CD4-positive, alpha-beta T cell treated with Interleukin-1 beta for 1 hour (primary cell): ENCODE measurements around the gene MYL12B.
"Not testable (repeated sequence)": the region's sequence is repeated elsewhere in the genome, so short reads cannot be mapped to it uniquely, and the experiment has no call there.

Experiments used
- DNase-seq, 2 donors: peaks; one replicate each; pipeline ENCODE4 v3.0.0-alpha.2; 2020 to 2022

MYL12B gene

GRCh38 chr18:3261373-3262233 lies at the start of gene MYL12B:
Gene MYL12B (plus strand): TSS chr18:3262133. CDS start chr18:3272899, 10,766 bp downstream.
- DNase-seq, result peak; percentile 88

GRCh38 chr18:3212657-3213056 lies 49.3 kb upstream of the MYL12B start:
- no peak for DNase-seq

GRCh38 chr18:3213300-3214059 lies 48.5 kb upstream of the MYL12B start:
- DNase-seq, result peak in 1 of 2 donors; percentile 12

GRCh38 chr18:3214855-3215637 lies 46.9 kb upstream of the MYL12B start:
- DNase-seq, result no peak

GRCh38 chr18:3216987-3217386 lies 44.9 kb upstream of the MYL12B start:
- DNase-seq, result no peak

GRCh38 chr18:3217948-3218647 lies 43.8 kb upstream of the MYL12B start:
- no peak for DNase-seq

GRCh38 chr18:3218819-3219218 lies 43.1 kb upstream of the MYL12B start:
- DNase-seq, result no peak

GRCh38 chr18:3219241-3219630 lies 42.7 kb upstream of the MYL12B start:
- no peak for DNase-seq

- no peak for DNase-seq
Measured at GRCh38 chr18:3219631-3220335, 42.1 kb upstream of the MYL12B start, which contains the start of gene MYOM1. Gene MYOM1 (minus strand): TSS chr18:3219968. CDS start chr18:3215223, 4,745 bp downstream.

GRCh38 chr18:3220868-3221267 lies 41.1 kb upstream of the MYL12B start:
- DNase-seq, result not testable (repeated sequence)

GRCh38 chr18:3221496-3221895 lies 40.4 kb upstream of the MYL12B start:
- DNase-seq, result no peak

- DNase-seq, result no peak
Measured at GRCh38 chr18:3223356-3223755, 38.6 kb upstream of the MYL12B start.

- no peak for DNase-seq
Measured at GRCh38 chr18:3224223-3224622, 37.7 kb upstream of the MYL12B start.

- no peak for DNase-seq
Measured at GRCh38 chr18:3225588-3225987, 36.3 kb upstream of the MYL12B start.

GRCh38 chr18:3226048-3226447 lies 35.9 kb upstream of the MYL12B start:
- no peak for DNase-seq

- DNase-seq, result no peak
Measured at GRCh38 chr18:3230401-3231334, 31.3 kb upstream of the MYL12B start.

- no peak for DNase-seq
Measured at GRCh38 chr18:3233004-3233403, 28.9 kb upstream of the MYL12B start.

- no peak for DNase-seq
Measured at GRCh38 chr18:3233433-3234168, 28.3 kb upstream of the MYL12B start.

GRCh38 chr18:3234457-3234856 lies 27.5 kb upstream of the MYL12B start:
- DNase-seq, result no peak

- DNase-seq, result no peak
Measured at GRCh38 chr18:3235846-3236245, 26.1 kb upstream of the MYL12B start.
